ENCODE results near the gene CSDE1. TPM values are rescaled to one million over a fixed set of nuclear protein-coding genes. Genes with fewer than 3 reads are reported as not detected.
A peak's percentile ranks its signal among the peaks of the same experiment; 100 is the strongest.

CSDE1 gene
- total RNA-seq, 1 experiment from 2014 or later, result 403 TPM

DNA sequence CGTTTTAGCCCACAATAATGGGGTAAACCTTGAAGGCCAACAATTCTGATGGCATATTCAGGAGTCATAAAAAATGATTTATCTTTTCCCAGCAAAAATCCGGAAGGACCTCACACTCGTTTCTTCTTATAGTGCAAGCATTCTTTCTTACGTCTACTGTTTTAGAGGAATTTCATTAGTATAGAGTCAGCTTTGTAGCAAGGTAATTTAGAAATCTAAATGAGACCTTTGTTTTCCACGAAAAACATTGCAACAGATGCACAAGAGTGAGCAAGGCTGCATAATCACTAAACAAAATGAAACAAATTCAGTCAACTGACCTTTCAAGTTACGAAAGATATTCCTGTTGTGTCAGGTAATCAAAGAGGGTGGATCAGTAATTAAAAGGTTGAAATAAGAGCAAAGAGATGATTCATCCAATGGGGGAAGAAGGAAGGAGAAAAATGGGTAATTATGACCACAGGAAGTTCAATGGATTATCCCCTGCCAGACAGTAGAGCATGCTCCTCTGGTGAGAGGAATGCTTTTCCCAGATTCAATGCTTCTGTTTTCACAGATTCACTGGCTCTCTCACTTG is 560 bp upstream of the CSDE1 start:
- peak overlapping the region; percentile 100 for H3K27ac Mint-ChIP-seq (ENCODE audit: unreplicated experiment)
- no peaks in the 10 kb centered on the region for H3K9me3 ChIP-seq
- no peaks in the 10 kb centered on the region for H3K4me1 Mint-ChIP-seq (ENCODE audit: low read depth, unreplicated experiment)
- TF ChIP-seq, protein P1, sequence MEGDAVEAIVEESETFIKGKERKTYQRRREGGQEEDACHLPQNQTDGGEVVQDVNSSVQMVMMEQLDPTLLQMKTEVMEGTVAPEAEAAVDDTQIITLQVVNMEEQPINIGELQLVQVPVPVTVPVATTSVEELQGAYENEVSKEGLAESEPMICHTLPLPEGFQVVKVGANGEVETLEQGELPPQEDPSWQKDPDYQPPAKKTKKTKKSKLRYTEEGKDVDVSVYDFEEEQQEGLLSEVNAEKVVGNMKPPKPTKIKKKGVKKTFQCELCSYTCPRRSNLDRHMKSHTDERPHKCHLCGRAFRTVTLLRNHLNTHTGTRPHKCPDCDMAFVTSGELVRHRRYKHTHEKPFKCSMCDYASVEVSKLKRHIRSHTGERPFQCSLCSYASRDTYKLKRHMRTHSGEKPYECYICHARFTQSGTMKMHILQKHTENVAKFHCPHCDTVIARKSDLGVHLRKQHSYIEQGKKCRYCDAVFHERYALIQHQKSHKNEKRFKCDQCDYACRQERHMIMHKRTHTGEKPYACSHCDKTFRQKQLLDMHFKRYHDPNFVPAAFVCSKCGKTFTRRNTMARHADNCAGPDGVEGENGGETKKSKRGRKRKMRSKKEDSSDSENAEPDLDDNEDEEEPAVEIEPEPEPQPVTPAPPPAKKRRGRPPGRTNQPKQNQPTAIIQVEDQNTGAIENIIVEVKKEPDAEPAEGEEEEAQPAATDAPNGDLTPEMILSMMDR (IDR thresholded peaks at IDR 0.05; ENCODE audit: insufficient read depth in 1 of 2, low read depth in 1 of 2, low read length in 1 of 2, severe bottlenecking in 1 of 2, unreplicated experiment in 1 of 2), result no peak
- intact Hi-C loops (cut with micrococcal nuclease; ENCODE audit: unreplicated experiment), result no loop called here
- H3K9me3 Mint-ChIP-seq (ENCODE audit: unreplicated experiment), result no peaks in the 10 kb centered on the region
- TSS peak; percentile 41 for BruUV-seq (replicated peaks)
- ChIA-PET CTCF (no interaction called here), POLR2A (interaction anchor here (0.5 to 1.0 kb wide), 2 partner anchors 22 to 110 kb away, joined by 3 to 4 read pairs; partner anchors contain the start of gene SIKE1)
- H3K4me1 ChIP-seq, result peaks cover 19% of the 10 kb centered on the region
- no peaks in the 10 kb centered on the region for H3K27me3 Mint-ChIP-seq (ENCODE audit: insufficient read depth, unreplicated experiment)
- H3K4me3 ChIP-seq (ENCODE audit: low read depth, low read length), result peak overlapping the region; percentile 15
- no peak for DNase-seq
- no peaks in the 10 kb centered on the region for H3K27me3 ChIP-seq (replicated peaks; ENCODE audit: control insufficient read depth, insufficient read depth, low read length)
- H3K4me3 Mint-ChIP-seq (ENCODE audit: unreplicated experiment), result peak overlapping the region; percentile 94
- H3K36me3 Mint-ChIP-seq (ENCODE audit: insufficient read depth, unreplicated experiment), result peaks cover 30% of the 10 kb centered on the region
- no peaks in the 10 kb centered on the region; the same call in 1 of the 2 replicates for H3K36me3 ChIP-seq (ENCODE audit: control insufficient read depth, insufficient read depth, low read length)

DNA sequence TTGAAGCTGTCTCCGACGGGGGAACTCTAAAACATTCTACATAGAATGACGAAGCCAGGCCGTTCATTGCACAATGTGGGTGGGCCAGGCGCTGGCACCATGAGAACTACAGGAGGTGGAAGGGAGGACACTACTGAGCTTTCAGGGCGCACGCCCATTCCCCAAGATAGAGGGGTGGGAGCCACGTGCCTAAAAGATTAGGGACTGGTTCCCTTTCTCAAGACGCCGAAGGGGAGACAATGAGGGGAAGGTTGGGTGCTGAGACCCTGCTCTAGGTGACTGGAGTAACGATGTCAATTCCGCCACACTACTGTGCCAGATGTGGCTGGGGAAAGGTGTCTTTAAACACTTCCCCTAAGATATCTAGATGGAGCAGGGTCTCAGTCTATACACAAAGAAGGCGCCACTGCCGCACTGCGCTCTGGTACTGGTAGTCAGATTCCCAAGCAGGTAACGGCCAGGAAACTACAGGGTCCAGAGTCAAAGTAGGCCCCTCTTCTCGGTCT is 782 bp downstream of the CSDE1 start:
- peaks cover 36% of the 10 kb centered on the region for H3K36me3 Mint-ChIP-seq (ENCODE audit: insufficient read depth, unreplicated experiment)
- peaks cover 5% of the 10 kb centered on the region for H3K4me1 Mint-ChIP-seq (ENCODE audit: low read depth, unreplicated experiment)
- ChIA-PET CTCF (interaction anchor here (0.8 kb wide), 1 partner anchor 21 kb away, joined by 3 read pairs; no protein-coding TSS in a partner anchor), POLR2A (interaction anchor here (1.0 kb wide), 1 partner anchor 23 kb away, joined by 4 read pairs; the partner anchor contains the start of gene SIKE1)
- TF ChIP-seq, protein P1 (IDR thresholded peaks at IDR 0.05; ENCODE audit: insufficient read depth in 1 of 2, low read depth in 1 of 2, low read length in 1 of 2, severe bottlenecking in 1 of 2, unreplicated experiment in 1 of 2), result no peak
- BruUV-seq (replicated peaks), result no TSS peak
- Histone ChIP-seq H3K4me3 (ENCODE audit: low read depth, low read length) (peak overlapping the region; percentile 87), H3K36me3 (ENCODE audit: control insufficient read depth, insufficient read depth, low read length) (no peaks in the 10 kb centered on the region; the same call in 1 of the 2 replicates), H3K27me3 (replicated peaks; ENCODE audit: control insufficient read depth, insufficient read depth, low read length) (no peaks in the 10 kb centered on the region), H3K4me1 (peaks cover 19% of the 10 kb centered on the region), H3K9me3 (no peaks in the 10 kb centered on the region)
- no peaks in the 10 kb centered on the region for H3K27me3 Mint-ChIP-seq (ENCODE audit: insufficient read depth, unreplicated experiment)
- H3K27ac Mint-ChIP-seq (ENCODE audit: unreplicated experiment), result peak overlapping the region; percentile 100
- peak in 1 of 2 experiments; percentile 19 for DNase-seq
- intact Hi-C loops (cut with micrococcal nuclease; ENCODE audit: unreplicated experiment), result loop anchor here (1.0 kb wide), 1 partner anchor 23 kb away; the partner anchor contains the start of gene SIKE1
- H3K9me3 Mint-ChIP-seq (ENCODE audit: unreplicated experiment), result no peaks in the 10 kb centered on the region
- peak overlapping the region; percentile 94 for H3K4me3 Mint-ChIP-seq (ENCODE audit: unreplicated experiment)

DNA sequence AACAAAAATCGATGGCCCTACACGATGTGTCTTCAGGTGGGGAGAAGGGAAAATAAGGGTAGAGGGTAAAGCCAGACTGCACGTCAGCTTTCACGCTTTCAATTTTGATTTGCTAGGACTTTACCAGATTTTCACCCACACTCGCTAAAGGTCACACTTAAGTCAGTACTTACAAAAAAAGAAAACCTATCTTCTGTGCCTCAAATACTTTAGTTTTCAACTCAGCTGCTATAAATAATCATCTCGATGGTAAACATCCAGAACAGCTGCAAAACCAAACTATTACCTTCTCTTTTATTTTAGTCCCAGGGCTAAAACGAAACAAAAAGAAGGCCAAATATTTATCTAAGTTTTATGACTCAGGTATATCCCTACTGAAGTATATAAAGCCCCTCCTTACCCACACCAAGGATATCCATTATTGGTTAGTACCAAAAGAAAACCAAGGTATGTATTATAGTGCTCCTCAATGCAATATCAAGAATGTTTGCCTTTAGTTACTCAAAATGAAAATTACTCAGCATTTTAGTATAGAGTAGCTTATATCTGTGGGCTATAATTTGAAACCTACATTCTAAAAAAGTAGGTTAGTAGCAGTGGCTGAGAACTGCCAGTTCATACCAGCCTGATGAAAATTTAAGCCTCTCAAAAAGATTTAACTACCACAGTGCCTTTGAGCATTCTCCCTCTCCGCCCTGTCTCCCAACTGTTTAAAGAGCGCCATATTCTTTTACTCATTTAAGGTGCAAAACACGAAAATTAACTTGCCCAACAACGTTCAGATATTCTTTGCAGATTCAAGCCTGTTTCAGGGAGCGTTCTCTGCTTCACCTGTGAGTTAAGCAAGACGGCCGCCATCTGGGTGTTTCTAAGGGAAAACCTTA is 1.5 kb downstream of the CSDE1 start:
- TF ChIP-seq, protein P1 (IDR thresholded peaks at IDR 0.05; ENCODE audit: insufficient read depth in 1 of 2, low read depth in 1 of 2, low read length in 1 of 2, severe bottlenecking in 1 of 2, unreplicated experiment in 1 of 2), result no peak
- intact Hi-C loops (cut with micrococcal nuclease; ENCODE audit: unreplicated experiment), result no loop called here
- DNase-seq, result no peak
- H3K4me1 Mint-ChIP-seq (ENCODE audit: low read depth, unreplicated experiment), result peaks cover 6% of the 10 kb centered on the region
- Histone ChIP-seq H3K36me3 (ENCODE audit: control insufficient read depth, insufficient read depth, low read length) (no peaks in the 10 kb centered on the region; the same call in 1 of the 2 replicates), H3K4me3 (ENCODE audit: low read depth, low read length) (peak overlapping the region; percentile 87), H3K9me3 (no peaks in the 10 kb centered on the region), H3K4me1 (peaks cover 19% of the 10 kb centered on the region), H3K27me3 (replicated peaks; ENCODE audit: control insufficient read depth, insufficient read depth, low read length) (no peaks in the 10 kb centered on the region)
- ChIA-PET POLR2A (no interaction called here), CTCF (no interaction called here)
- H3K9me3 Mint-ChIP-seq (ENCODE audit: unreplicated experiment), result no peaks in the 10 kb centered on the region
- H3K27ac Mint-ChIP-seq (ENCODE audit: unreplicated experiment), result peak overlapping the region; percentile 100
- H3K36me3 Mint-ChIP-seq (ENCODE audit: insufficient read depth, unreplicated experiment), result peaks cover 36% of the 10 kb centered on the region
- H3K4me3 Mint-ChIP-seq (ENCODE audit: unreplicated experiment), result peak overlapping the region; percentile 94
- H3K27me3 Mint-ChIP-seq (ENCODE audit: insufficient read depth, unreplicated experiment), result no peaks in the 10 kb centered on the region
- BruUV-seq (replicated peaks), result no TSS peak

Data from Caco-2 (cell line).